GM23248 (cell line): Measurements from ENCODE around the gene ZNF419. TPM values are rescaled to one million over a fixed set of nuclear protein-coding genes. Genes with fewer than 3 reads are reported as not detected.
"Not testable (repeated sequence)": the region's sequence is repeated elsewhere in the genome, so short reads cannot be mapped to it uniquely, and the experiment has no call there.

Source experiments
- DNase-seq: peaks from one replicate; pipeline ENCODE4 v3.0.0-alpha.2; 2015
- H2AFZ ChIP-seq: fragments of 200-600 bp; sonication (generic); 2 replicates; pipeline ENCODE4 v1.6.1; 2016; ENCODE audit warnings: antibody characterized with exemption
- H3F3A ChIP-seq: fragments of 200-600 bp; sonication (generic); 2 replicates; pipeline ENCODE4 v1.6.1; 2016; ENCODE audit warnings: mild to moderate bottlenecking, antibody characterized with exemption, mixed run types; ENCODE audit not compliant: insufficient read depth
- H3K27ac ChIP-seq: fragments of 200-600 bp; sonication (generic); 2 replicates; pipeline ENCODE4 v1.5.1; 2016; ENCODE audit warnings: mild to moderate bottlenecking
- H3K27me3 ChIP-seq: fragments of 200-600 bp; sonication (generic); replicated peaks from 2 replicates; pipeline ENCODE4 v1.6.1; 2016; ENCODE audit warnings: mild to moderate bottlenecking; ENCODE audit not compliant: insufficient read depth
- H3K36me3 ChIP-seq: fragments of 200-600 bp; sonication (generic); 2 replicates; pipeline ENCODE4 v1.6.1; 2016; ENCODE audit warnings: low read depth, mild to moderate bottlenecking
- H3K4me1 ChIP-seq: fragments of 200-600 bp; sonication (generic); 2 replicates; pipeline ENCODE4 v1.6.1; 2016; ENCODE audit warnings: mild to moderate bottlenecking; ENCODE audit not compliant: insufficient read depth
- H3K4me2 ChIP-seq: fragments of 200-600 bp; sonication (generic); one replicate; pipeline ENCODE4 v1.6.1; 2016; ENCODE audit warnings: mild to moderate bottlenecking; ENCODE audit not compliant: unreplicated experiment
- H3K4me3 ChIP-seq: fragments of 200-600 bp; sonication (generic); 2 replicates; pipeline ENCODE4 v1.5.1; 2016; ENCODE audit warnings: mild to moderate bottlenecking
- H3K79me2 ChIP-seq: fragments of 200-600 bp; sonication (generic); 2 replicates; pipeline ENCODE4 v1.6.1; 2016; ENCODE audit warnings: mild to moderate bottlenecking; ENCODE audit not compliant: insufficient read depth
- H3K9ac ChIP-seq: fragments of 200-600 bp; sonication (generic); 2 replicates; pipeline ENCODE4 v1.6.1; 2016; ENCODE audit warnings: mild to moderate bottlenecking
- H3K9me2 ChIP-seq: fragments of 200-600 bp; sonication (generic); 2 replicates; pipeline ENCODE4 v1.6.1; 2016; ENCODE audit warnings: mixed run types, mild to moderate bottlenecking, moderate library complexity; ENCODE audit not compliant: insufficient read depth
- H3K9me3 ChIP-seq: fragments of 200-600 bp; sonication (generic); one replicate; pipeline ENCODE4 v1.6.1; 2017; ENCODE audit warnings: low read depth
- H4K20me1 ChIP-seq: fragments of 200-600 bp; sonication (generic); 2 replicates; pipeline ENCODE4 v1.6.0; 2016; ENCODE audit not compliant: insufficient read depth
- EZH2 ChIP-seq: fragments of 200-600 bp; sonication (generic); IDR thresholded peaks from 2 replicates; pipeline ENCODE4 v1.6.1; 2018; ENCODE audit warnings: antibody characterized with exemption, mild to moderate bottlenecking; ENCODE audit not compliant: insufficient read depth, poor library complexity, severe bottlenecking
- EZH2phosphoT487 ChIP-seq: fragments of 200-600 bp; sonication (generic); IDR thresholded peaks from 2 replicates; pipeline ENCODE4 v1.6.1; 2018; ENCODE audit warnings: antibody characterized with exemption, moderate library complexity, mild to moderate bottlenecking, low read depth; ENCODE audit not compliant: insufficient read depth
- WGBS, 2 experiments: methylation state at CpG; one replicate each; pipeline ENCODE4 v1.1.6; 2015 to 2017; ENCODE audit warnings: low lambda C conversion rate in 2 of 2, low coverage in 1 of 2; ENCODE audit errors: missing lambda C conversion rate in 2 of 2; 5-methylcytosine and 5-hydroxymethylcytosine counted together
- in situ Hi-C: fragments of 300-500 bp; cut with MboI; formaldehyde crosslinking; loops from 2 replicates; pipeline ENCODE4 v1.15.0; 2020
- polyA plus RNA-seq: library from polyadenylated mRNA; unstranded; fragments of >200 nt; fragmentation: Nextera tagmentation; extraction: Ambion mirVana; gene quantifications from 2 replicates; pipeline ENCODE4 v1.2.1, GENCODE V29; 2016
- total RNA-seq: library from RNA; depleted of rRNA; stranded (reverse); fragments of >200 nt; shearing (Covaris generic); gene quantifications from 2 replicates; pipeline ENCODE4 v1.2.3, GENCODE V29; 2014

The ZNF419 gene
- total and polyA plus RNA-seq, 2 experiments from 2014 or later, result 8.7 to 13.9 TPM

DNA sequence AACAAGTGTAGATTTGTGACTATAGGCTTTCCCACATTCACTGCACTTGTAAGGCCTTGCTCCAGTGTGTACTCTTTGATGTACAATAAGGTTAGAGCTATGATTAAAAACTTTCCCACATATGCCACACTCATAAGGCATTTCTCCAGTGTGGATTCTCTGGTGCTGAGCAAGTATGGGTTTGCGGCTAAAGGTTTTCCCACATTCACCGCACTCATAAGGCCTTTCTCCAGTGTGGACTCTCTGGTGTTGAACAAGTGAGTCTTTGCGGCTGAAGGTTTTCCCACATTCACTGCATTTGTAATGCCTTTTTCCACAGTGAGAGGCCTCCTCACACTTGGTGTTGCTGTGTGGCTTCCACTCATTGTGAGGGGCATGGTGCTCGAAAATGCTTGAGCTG is 13.9 kb upstream of the ZNF419 start:
- TF ChIP-seq EZH2phosphoT487 (no peak), EZH2 (no peak)
- H3K36me3 ChIP-seq, result peaks cover 50% of the 10 kb centered on the region
- H3K9me2 ChIP-seq, result no peaks in the 10 kb centered on the region
- peak; percentile 17 for DNase-seq
- H3K4me3 ChIP-seq, result no peak overlapping the region
- H3K9me3 ChIP-seq, result peaks cover 6% of the 10 kb centered on the region
- no peak overlapping the region for H3K4me2 ChIP-seq
- no peak overlapping the region for H3K9ac ChIP-seq
- H3F3A ChIP-seq, result peaks cover 9% of the 10 kb centered on the region; the same call in 1 of the 2 replicates
- no peaks in the 10 kb centered on the region for H3K27me3 ChIP-seq
- peaks cover 87% of the 10 kb centered on the region for H3K79me2 ChIP-seq
- no peak overlapping the region for H2AFZ ChIP-seq
- H3K4me1 ChIP-seq, result peaks cover 8% of the 10 kb centered on the region; the same call in 1 of the 2 replicates
- 88 to 93% methylated on average over 4 of the region's 4 CpGs for WGBS, 2 experiments
- no peak overlapping the region for H3K27ac ChIP-seq
- in situ Hi-C loops, result no loop called here
- H4K20me1 ChIP-seq, result no peaks in the 10 kb centered on the region

DNA sequence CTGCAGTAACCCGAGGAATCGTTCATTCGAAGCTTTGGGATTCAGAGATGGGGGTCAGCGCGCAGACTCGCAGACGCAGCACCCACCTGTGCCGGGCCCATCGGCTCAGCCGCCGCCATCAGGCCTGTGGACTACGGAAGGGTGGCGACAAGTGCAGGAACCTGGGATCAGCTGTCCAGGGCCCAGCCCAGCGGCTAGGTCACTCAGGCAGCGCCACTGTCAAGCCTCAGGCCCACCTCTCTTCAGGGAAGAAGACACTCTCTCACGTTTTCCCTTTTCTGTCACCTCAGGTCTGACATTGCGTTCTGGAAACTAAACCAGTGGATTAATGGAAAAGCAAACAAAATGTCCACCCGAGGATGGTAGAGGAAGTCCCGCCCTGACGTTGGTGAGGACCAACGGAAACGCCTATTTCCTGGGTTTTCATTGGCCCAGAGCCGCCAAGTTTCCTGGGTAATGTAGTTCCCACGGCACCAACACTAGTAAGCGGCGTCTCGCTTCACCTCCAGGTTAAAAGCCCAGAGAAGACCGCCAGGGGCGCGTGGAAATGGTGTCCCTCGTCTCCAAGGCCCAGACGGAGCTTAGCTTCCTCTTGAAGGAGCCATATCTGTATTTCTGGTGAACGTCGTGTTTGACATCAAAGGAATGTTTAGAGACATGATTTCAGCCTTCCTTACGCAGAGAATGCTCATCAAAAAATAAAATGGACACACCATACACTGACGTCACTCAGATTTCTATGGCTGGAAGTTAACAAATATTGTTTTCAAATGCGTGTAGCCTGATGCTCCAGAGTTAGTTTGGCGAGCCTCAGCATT is 10.2 kb upstream of the ZNF419 start, which contains the start of gene ZNF772:
TSS of gene ZNF772 (minus strand) at position 376 of the 818 bp plus-strand sequence. CDS start at position 119, 257 bp downstream.
- peak within 1 kb of the TSS; percentile 91 for H3K4me3 ChIP-seq
- in situ Hi-C loops, result no loop called here
- no peaks in the 10 kb centered on the region for H4K20me1 ChIP-seq
- H3K9me3 ChIP-seq, result no peaks in the 10 kb centered on the region
- H3K4me2 ChIP-seq, result peak within 1 kb of the TSS; percentile 77
- no peaks in the 10 kb centered on the region for H3K9me2 ChIP-seq
- peaks cover 9% of the 10 kb centered on the region; the same call in 1 of the 2 replicates for H3F3A ChIP-seq
- peaks cover 49% of the 10 kb centered on the region for H3K79me2 ChIP-seq
- WGBS, 2 experiments, result 6 to 7% methylated on average over 38 of the region's 38 CpGs
- no peak for TF ChIP-seq EZH2phosphoT487
- TF ChIP-seq EZH2, result no peak
- peaks cover 30% of the 10 kb centered on the region for H3K36me3 ChIP-seq
- DNase-seq, result peak; percentile 99
- peak within 1 kb of the TSS; percentile 43; the same call in 1 of the 2 replicates for H3K27ac ChIP-seq
- peak within 1 kb of the TSS; percentile 100 for H2AFZ ChIP-seq
- peak within 1 kb of the TSS; percentile 88 for H3K9ac ChIP-seq
- H3K4me1 ChIP-seq, result peaks cover 8% of the 10 kb centered on the region; the same call in 1 of the 2 replicates
- H3K27me3 ChIP-seq, result no peaks in the 10 kb centered on the region

DNA sequence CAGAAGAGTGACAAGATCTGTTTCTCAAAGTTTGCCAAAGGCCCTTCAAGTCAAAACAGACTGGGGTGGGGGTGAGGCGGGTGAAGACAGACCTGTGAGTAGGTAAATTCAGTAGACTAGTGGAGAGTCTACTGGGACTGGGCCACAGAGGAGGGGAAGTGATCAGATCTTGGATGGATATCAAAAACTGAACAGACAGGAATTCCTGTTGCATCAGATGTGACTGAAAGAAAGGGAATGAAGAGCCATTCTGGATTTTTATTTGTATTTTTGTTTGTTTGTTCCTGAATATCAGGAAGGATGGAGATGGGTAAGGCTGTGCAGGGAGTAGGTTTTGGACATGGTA is 722 bp downstream of the ZNF419 start:
- H3F3A ChIP-seq, H3K27ac ChIP-seq, in situ Hi-C loops, H4K20me1 ChIP-seq, H3K9me3 ChIP-seq, H3K4me1 ChIP-seq, H3K27me3 ChIP-seq, H3K9me2 ChIP-seq: not testable (repeated sequence)
- H2AFZ ChIP-seq, result peak overlapping the region; percentile 81
- H3K9ac ChIP-seq, result peak overlapping the region; percentile 75
- peak overlapping the region; percentile 89 for H3K4me2 ChIP-seq
- peak; percentile 62 for DNase-seq
- peaks cover 31% of the 10 kb centered on the region for H3K79me2 ChIP-seq
- 0% methylated on average over 1 of the region's 1 CpG for WGBS, 2 experiments
- peak overlapping the region; percentile 73 for H3K4me3 ChIP-seq
- H3K36me3 ChIP-seq, result peaks cover 19% of the 10 kb centered on the region; the same call in 1 of the 2 replicates

DNA sequence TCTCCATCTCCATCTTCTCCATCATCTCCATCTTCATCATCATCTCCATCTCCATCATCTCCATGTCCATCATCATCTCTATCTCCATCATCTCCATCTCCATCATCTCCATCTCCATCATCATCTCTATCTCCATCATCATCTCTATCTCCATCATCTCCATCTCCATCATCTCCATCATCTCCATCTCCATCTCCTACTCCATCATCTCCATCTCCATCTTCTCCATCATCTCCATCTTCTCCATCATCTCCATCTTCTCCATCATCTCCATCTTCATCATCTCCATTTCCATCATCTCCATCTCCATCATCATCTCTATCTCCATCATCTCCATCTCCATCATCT is 11.8 kb downstream of the ZNF419 start:
- H3K9me2 ChIP-seq, DNase-seq, H3K36me3 ChIP-seq, in situ Hi-C loops, H3K9ac ChIP-seq, H3K27ac ChIP-seq, H3K27me3 ChIP-seq, H3K4me1 ChIP-seq, H4K20me1 ChIP-seq, H3K9me3 ChIP-seq, H3K4me2 ChIP-seq, H3K4me3 ChIP-seq, H2AFZ ChIP-seq: not testable (repeated sequence)
- Histone ChIP-seq H3F3A (peaks cover 19% of the 10 kb centered on the region), H3K79me2 (peaks cover 44% of the 10 kb centered on the region)

DNA sequence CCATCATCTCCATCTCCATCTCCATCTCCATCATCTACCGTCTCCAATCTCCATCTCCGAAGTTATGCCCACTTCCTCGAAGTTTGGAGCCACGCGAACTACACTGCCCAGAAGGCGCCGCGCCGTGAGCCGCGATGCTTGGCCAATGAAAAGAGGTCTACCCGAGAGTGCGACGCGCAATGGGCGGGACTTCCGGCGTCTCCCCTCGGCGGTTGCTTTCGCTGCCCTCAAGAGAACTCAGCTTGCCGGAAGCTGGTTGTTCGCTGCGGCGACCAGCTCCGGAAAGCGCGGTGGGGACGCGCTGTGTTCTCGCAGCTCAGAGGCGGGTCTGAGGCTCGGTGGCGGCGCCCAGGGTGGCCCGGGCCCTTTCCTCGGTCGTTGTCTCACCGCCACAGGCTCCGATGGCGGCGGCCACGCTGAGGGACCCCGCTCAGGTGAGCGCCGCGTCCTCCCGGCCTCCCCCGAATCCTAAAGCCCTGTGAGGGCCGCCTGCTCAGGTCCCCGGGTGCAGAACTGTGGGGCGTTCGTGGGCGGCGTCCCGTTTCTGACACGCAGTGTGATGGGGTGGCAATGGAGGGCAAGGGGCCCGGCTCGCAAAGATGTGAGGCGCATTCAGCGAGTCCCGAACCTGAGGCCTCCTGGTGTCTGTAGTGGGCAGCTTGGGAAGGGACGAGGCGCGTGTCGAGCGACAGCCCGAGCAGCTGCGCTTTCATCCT is 12.3 kb downstream of the ZNF419 start, which contains the start of gene ZNF773:
TSS of gene ZNF773 (plus strand) at position 259 of the 716 bp plus-strand sequence. CDS start at position 402, 143 bp downstream.
- peak; percentile 99 for DNase-seq
- H4K20me1 ChIP-seq, H3K9me2 ChIP-seq, H3K27me3 ChIP-seq, H3K9me3 ChIP-seq, in situ Hi-C loops, H3K4me1 ChIP-seq, H3K36me3 ChIP-seq: not testable (repeated sequence)
- Histone ChIP-seq H3K79me2 (peaks cover 47% of the 10 kb centered on the region), H3F3A (peaks cover 19% of the 10 kb centered on the region), H2AFZ (peak within 1 kb of the TSS; percentile 72), H3K4me2 (peak within 1 kb of the TSS; percentile 98), H3K4me3 (peak within 1 kb of the TSS; percentile 89), H3K9ac (peak within 1 kb of the TSS; percentile 94), H3K27ac (peak within 1 kb of the TSS; percentile 81)
- 1 to 2% methylated on average over 39 to 55 of the region's 69 CpGs for WGBS, 2 experiments

DNA sequence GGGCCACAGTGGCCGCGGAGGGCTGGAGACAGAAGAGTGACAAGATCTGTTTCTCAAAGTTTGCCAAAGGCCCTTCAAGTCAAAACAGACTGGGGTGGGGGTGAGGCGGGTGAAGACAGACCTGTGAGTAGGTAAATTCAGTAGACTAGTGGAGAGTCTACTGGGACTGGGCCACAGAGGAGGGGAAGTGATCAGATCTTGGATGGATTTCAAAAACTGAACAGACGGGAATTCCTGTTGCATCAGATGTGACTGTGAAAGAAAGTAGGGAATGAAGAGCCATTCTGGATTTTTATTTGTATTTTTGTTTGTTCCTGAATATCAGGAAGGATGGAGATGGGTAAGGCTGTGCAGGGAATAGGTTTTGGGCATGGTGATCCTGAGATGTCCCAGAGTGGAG is 12.8 kb downstream of the ZNF419 start:
- H3K4me1 ChIP-seq, H3K27me3 ChIP-seq, H3K9me3 ChIP-seq, in situ Hi-C loops, H3K9me2 ChIP-seq, H4K20me1 ChIP-seq, H3K36me3 ChIP-seq: not testable (repeated sequence)
- peak; percentile 66 for DNase-seq
- peak overlapping the region; percentile 73 for H3K27ac ChIP-seq
- 2 to 8% methylated on average over 1 to 2 of the region's 4 CpGs for WGBS, 2 experiments
- peaks cover 19% of the 10 kb centered on the region for H3F3A ChIP-seq
- peaks cover 47% of the 10 kb centered on the region for H3K79me2 ChIP-seq
- peak overlapping the region; percentile 89 for H3K4me3 ChIP-seq
- peak overlapping the region; percentile 98 for H3K4me2 ChIP-seq
- H2AFZ ChIP-seq, result peak overlapping the region; percentile 58
- H3K9ac ChIP-seq, result peak overlapping the region; percentile 94
